Suppressor macrophage (primary cell): ENCODE results near the gene SORCS3.

ENCODE experiments used
- DNase-seq, 4 experiments: peaks; one replicate each; pipeline ENCODE4 v3.0.0-alpha.2; 2020 to 2022

SORCS3 gene

DNA sequence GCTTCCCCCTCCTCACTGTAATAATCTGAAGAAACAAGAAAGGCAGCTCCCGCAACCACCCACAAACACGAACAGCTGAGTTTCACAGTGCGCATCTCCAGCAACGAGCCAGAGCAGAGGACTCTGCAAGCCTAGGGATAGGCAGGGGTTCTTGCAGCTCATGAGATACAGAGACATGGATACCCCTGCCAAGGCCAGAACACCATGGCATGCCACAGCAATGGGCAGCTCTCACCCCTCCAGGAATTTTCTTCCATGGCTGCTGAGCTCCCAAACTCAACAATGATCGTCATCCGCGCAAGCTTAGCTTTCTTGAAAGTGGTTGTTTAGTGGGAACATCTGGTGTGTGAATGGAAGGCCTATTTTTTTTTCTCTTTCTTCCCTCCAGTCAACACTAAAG is 637.3 kb downstream of the SORCS3 start:
- DNase-seq: no peak

GRCh38 chr10:105279101-105279500 is 638.0 kb downstream of the SORCS3 start:
- no peak for DNase-seq

DNA sequence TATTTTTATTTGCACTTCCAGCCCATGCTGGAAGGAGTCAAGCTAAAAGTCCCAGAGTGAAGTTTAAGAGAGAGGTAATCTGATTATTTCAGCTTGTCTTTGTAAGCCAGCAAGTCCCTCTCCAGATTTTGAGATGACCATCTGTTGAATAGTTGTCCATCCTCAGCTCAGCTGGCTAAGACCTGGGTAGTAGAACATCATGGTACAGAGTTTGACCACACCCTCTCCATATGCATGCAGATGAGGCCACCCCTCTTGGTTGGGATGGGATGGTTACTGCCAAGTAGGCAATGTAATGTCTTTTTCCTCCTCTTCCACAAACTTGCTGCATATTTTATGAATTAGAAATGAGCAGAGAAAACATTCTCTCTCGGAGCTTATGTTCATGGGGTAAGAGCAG is 639.8 kb downstream of the SORCS3 start:
- DNase-seq: no peak

- DNase-seq: no peak
Measured at GRCh38 chr10:105284476-105285215, 643.6 kb downstream of the SORCS3 start.

- DNase-seq: no peak
Measured at GRCh38 chr10:105288026-105288425, 646.9 kb downstream of the SORCS3 start.

GRCh38 chr10:105288613-105289012 is 647.5 kb downstream of the SORCS3 start:
- no peak for DNase-seq

DNA sequence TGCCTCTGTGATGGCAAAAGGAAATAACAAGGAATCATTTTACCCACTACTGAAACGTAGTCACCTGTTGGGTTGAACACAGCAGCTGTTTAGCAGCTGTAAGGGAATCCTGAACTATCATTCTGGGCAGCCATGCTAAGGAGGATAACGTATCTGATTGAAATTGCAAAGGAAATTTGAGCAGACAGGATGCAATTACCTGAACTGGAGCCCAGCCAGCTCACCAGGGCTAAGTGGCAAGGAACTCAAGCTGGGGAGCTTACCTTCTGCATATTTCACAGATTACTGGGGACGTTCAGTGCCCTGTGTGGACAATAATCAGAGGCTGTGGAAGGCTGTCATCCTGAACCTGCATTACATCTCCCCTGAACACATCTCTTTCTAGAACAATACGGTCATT is 650.5 kb downstream of the SORCS3 start:
- DNase-seq: no peak

DNA sequence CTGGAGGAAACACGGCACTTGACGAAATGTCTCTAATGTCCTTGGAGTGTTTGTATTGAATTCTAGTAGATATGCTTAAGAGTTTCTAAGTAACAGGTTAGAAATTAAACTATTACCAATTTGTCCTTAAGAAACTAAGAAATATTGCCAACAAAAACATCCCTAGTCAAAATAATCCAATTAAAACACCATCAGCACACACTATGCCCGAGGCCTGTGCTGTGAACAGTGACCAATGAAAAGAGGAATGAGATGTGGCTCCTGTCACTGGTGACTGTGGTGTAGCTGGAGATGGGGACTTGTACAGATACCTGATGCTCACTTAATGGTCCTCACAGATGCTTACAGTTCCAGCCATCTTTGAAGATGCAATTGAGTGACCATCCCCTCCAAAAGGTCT is 651.1 kb downstream of the SORCS3 start:
- DNase-seq: no peak
